Inferior parietal cortex (tissue), 1 donor: Measurements from ENCODE around the gene PIGV.

Experiments used
- DNase-seq: peaks from one replicate; pipeline ENCODE4 v3.0.0-alpha.2; 2016; ENCODE audit errors: extremely low spot score

PIGV gene

DNA sequence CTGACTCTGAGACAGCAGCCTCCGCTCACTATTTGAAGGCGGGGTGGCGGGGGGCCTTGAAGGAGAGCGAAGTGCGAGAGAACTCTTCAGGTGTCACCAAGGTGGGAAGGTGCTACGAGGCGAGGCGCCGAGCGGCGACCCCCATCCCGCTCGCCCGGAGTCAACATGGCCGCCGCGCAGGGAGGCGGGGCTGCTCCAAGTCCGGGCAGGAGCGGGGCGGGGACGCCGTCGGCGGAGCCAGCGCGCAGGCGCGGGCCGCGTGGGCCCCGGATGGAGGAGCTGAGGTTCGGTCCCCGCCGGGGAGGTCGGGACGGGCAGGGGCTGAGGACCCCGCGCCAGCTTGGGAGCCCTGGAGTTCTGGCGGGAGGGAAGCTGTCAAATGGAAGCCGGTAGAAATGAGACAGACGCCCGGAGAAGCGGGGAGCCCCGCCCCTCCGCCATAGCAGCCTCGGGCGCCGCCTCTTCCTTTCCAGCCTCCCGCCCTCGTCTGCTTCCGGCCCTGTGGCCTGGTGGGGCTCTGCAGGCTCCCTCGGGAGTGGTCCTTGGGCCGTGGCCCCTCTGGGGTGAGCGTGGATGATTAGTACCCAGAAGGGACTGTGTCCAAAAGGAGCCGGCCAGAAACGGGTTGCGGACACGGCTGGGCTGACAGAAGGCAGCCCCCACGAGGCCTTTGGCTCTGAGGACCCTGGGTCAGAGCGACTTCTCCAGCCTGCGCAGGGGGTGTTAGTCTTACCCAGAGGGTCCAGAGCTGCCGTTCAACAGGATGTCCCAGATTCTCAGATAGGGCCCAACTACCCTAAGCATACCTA lies at the start of gene PIGV:
PIGV (plus strand) TSS at position 245 of the 809 bp plus-strand sequence. CDS start 2,866 bp downstream, outside the sequence.
- DNase-seq: peak; percentile 85

- DNase-seq: no peak
Observed at GRCh38 chr1:26739329-26739914, 48.3 kb upstream of the PIGV start.

- no peak for DNase-seq
Observed at GRCh38 chr1:26740023-26740634, 47.6 kb upstream of the PIGV start.

DNA sequence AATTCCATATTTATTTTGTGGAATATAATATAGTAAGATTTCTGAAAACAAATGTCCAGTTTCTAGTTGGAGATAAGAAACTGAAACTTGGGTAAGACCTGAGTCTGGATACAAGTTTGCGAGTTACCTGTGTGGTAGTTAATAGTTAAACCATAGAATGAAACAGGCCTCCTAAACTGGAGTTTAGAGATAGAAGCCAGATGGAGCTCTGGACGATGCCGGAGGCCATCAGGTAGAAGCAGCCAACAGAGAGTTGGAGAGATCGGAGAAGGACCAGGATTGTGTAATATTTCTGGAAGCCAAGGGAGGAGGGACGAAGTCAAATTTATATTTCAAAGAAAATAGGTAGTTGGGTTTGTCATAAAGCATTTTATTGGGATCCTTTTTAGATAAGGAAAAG lies 46.8 kb upstream of the PIGV start:
- no peak for DNase-seq

DNA sequence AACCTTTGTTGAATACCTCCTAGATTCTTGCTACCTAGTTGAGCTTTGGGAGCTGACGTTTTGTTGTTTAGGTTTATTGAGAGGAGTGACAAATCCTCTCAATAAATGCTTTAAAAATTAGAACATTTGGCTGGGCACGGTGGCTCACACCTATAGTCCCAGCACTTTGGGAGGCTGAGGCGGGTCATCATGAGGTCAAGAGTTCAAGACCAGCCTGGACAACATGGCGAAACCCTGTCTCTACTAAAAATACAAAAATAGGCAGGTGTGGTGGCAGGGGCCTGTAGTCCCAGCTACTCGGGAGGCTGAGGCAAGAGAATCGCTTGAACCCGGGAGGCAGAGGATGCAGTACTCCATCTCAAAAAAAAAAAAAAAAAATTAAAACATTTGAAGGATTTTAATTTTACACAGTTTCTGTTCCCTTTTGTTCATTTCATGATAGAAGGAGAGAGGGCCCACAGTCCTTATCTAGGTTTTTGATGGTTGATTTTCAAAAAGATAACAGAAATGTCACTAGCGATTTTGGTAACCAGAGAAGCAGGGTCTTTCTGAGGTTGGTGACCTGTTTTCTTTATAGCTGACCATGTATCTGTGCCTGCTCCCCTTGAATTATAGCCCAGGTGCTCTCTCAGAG lies 44.2 kb upstream of the PIGV start:
- no peak for DNase-seq

DNA sequence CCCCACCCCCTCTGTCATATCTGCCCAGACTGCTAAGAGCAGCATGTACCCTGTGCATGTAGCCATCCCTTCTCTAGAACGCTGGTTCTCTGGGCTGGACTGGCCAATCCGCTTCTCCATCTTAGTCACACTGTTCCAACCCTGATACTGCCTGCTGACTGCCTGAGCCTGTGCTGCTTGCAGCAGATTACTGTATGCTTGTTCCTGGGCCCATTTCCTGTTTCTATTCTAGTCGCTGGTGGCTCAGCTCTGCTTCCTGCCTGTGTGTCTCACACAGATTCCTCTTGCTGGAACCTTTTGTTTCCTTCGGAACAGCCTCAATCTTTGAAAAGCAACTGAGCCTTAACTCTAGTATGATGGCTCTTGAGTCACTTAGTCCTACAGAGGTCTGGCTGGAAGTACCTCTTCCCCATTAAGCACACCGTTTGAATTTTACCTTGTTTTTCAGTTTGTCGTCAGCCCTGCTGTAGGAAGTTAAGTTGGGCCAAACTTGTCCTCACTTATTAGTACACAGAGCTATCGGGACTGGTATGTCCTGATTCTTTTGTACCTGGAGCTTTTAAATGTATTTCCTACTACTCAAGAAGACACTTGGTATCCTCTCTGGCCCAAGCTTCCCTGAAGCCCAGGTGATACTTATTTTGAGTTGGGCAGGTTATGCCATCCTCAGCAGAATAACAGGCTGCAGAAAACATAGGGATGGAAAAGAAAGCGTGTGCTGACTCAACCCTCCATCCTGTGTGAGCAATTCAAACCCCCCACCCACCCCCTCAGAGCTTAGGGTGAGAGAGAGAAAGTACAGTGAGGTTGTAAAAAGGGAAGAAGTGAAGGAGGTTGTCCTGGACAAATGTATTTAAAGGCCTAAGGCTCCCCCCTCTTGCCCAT lies 43.4 kb upstream of the PIGV start:
- DNase-seq: peak; percentile 76

DNA sequence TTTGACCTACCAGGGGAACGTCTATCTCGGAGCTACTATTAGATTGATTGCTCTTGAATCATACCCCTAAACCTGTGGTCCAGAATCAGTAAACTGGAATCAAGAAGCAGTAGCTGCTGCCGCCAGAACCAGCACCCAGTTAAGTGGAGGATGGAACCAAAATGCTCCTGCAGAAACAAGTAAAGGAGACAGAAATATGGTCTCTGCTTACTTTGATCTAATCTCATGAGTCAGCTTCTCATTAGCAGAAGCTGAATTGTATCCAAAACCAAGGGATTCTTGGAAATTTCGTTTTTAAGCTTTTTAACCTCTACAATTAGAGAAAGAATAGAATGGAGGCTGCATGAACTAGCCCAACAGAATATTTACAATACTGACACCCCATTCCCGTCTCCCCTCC lies 42.6 kb upstream of the PIGV start:
- no peak for DNase-seq

DNA sequence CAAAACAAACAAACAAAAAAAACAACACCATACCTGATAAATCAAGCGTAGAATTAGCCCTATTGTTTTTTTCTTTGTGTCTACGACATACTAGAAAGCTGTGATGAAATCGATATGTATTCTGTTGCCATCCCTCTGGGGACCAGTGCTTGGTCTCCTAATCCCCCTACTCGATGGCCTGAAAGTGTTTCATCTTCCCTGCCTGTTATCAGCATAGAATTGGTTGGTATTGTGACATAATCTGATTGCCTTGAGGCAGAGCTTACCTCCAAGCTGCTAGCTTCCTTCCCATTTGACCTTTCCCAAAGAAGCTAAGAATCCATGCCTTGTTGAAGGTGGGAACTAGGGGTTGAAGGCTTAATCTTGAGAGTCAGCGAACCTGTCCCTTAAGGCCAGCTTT lies 40.7 kb upstream of the PIGV start:
- DNase-seq: no peak

GRCh38 chr1:26748351-26748750 lies 39.4 kb upstream of the PIGV start:
- no peak for DNase-seq

GRCh38 chr1:26749458-26749857 lies 38.3 kb upstream of the PIGV start:
- DNase-seq: no peak

GRCh38 chr1:26750428-26750827 lies 37.3 kb upstream of the PIGV start:
- DNase-seq: no peak

- no peak for DNase-seq
Observed at GRCh38 chr1:26752519-26752918, 35.2 kb upstream of the PIGV start.

DNA sequence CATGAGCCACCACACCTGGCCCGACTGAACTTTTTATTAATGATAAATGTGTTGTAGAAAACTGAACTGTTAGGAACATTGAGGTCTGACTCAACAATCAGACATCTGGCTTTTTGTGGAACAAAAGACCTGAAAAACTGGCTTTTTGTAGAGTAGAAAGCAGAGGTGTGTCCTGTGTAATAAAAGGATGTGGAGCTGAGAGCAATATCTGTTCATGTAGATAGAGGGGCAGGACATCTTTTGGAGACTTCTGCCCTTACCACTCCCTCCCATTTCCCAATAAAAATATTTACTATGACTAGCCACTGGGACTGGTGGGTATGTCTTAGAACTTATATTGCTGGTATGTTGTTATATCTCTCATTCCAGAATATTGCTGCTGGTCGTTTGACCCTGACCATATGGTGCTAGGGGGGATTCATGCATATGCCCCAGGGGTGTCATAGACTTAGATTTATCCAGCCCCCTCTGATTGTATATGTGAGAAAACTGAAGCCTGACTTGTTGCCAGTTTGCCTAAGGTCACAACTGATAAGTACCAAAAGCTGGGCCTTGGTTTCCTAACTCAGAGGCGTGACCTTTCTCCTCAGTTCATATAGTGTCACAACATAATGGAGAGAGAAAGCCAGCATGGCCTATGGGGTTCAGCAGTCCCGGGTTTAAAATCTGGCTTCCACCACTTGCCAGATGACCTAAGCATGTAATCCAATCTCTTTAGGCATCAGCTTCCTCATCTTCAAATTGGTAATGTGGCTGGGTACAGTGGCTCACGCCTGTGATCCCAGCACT lies 33.5 kb upstream of the PIGV start:
- DNase-seq: no peak

- no peak for DNase-seq
Observed at GRCh38 chr1:26758358-26758757, 29.4 kb upstream of the PIGV start.

DNA sequence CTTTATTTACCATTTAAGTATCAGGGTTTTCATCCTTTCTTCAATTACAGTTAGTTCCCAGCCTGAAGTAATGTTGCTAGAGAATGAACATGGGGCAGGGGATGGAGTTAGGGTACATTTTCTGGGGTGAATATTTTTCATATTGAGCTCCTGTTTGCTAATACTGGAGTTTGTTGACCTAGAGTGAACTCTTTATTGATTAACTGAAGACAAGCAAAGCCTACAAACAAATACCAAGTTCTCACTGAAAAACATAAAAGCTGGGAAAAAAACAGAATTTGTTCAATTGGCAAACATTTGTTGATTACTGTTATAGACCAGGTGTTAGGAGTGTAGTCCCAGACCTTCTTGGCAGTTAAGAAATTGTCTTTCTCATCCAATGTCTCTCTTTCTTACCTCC lies 28.2 kb upstream of the PIGV start:
- no peak for DNase-seq

- DNase-seq: no peak
Observed at GRCh38 chr1:26761217-26761616, 26.5 kb upstream of the PIGV start.

DNA sequence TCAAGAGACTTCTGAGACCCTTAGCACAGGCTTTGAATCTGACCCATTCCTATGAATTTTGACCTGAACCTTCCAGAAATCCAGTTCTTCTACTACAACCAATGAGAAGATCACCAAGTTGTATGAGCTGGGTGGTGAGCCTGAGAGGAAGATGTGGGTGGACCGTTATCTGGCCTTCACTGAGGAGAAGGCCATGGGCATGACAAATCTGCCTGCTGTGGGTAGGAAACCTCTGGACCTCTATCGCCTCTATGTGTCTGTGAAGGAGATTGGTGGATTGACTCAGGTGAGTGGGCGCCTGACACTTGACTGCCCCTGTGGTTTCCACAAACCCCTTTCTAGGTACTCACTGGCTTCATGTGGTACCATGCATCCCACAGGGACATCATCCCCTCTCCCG lies 20.0 kb upstream of the PIGV start:
- DNase-seq: no peak

DNA sequence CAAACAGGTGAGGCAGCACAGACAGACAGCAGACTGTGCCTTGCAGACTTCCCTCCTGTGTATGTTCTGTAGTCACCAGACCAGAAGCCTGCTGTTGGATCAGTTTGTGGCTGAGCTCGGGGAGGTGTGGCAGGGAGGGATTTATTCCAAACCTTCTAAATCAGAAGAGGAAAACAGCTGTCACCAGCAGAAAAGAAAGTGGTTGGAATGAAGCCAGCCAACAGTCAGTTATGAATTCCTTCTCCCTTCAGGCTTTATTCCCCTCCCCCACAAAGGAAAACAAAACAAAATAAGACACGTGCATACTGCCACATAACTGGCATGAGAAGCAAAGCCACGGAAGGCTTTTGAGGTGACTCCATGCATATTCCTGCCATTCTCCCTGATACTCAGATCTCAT lies 19.0 kb upstream of the PIGV start:
- no peak for DNase-seq

DNA sequence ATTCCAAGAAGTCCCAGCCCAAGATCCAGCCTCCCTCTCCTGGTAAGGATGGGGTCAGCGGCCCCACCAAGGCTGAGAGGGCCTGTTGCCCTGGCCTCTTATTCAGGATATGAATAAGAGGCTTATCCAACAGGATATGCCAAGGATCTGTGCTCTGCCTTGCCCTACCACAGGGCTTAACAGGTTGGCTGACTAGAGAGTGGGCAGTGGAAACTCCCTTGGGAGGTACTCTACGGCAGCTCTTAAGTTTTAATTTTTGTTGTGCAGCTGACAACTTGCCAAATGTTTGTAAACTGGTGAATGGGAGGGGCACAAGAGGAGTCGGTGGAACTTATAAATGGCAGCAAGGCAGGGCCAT lies 16.5 kb upstream of the PIGV start:
- DNase-seq: no peak

GRCh38 chr1:26771643-26772321 lies 16.0 kb upstream of the PIGV start:
- no peak for DNase-seq
